SK-N-SH (cell line): ENCODE data around the gene VPS33B. TPM values are rescaled to one million over a fixed set of nuclear protein-coding genes. Genes with fewer than 3 reads are reported as not detected.

Source experiments
- CTCF ChIA-PET: fragments of 300-600, 350-600 bp; formaldehyde crosslinking; extraction: SDS; loops from one replicate; lab custom pipeline; 2021; lab: Yijun Ruan, JAX
- POLR2A ChIA-PET: fragments of 350-600 bp; sonication (Branson Sonifier 250); formaldehyde crosslinking; extraction: SDS; loops from one replicate; lab custom pipeline; 2020; ENCODE audit warnings: antibody characterized with exemption, inconsistent platforms; lab: Yijun Ruan, JAX
- DNase-seq: peaks from one replicate; pipeline ENCODE4 v3.0.0; 2012
- H2AFZ ChIP-seq: fragments of 200-600 bp; sonication (generic); 2 replicates; pipeline ENCODE4 v1.8.1; 2016; ENCODE audit warnings: antibody characterized with exemption, mild to moderate bottlenecking, low read depth
- H3F3A ChIP-seq: fragments of 200-600 bp; sonication (generic); replicated peaks from 2 replicates; pipeline ENCODE3; 2016; ENCODE audit warnings: antibody characterized with exemption, mild to moderate bottlenecking; ENCODE audit not compliant: insufficient read depth
- H3K27ac ChIP-seq, 2 experiments: fragments of 200-500 bp in 1 of 2; fragments of 200-600 bp in 1 of 2; sonication (Bioruptor generic) in 1 of 2; sonication (generic), shearing (Covaris generic) in 1 of 2; 2 replicates each; pipeline versions ENCODE4 v1.5.1 to v1.6.1; 2014 to 2016; ENCODE audit warnings: low read depth in 2 of 2, inconsistent platforms in 1 of 2, low read length in 1 of 2, mild to moderate bottlenecking in 1 of 2, mixed read lengths in 1 of 2
- H3K27me3 ChIP-seq: fragments of 200-600 bp; sonication (generic), shearing (Covaris generic); 2 replicates; pipeline ENCODE4 v1.6.1; 2016; ENCODE audit warnings: mixed run types; ENCODE audit not compliant: insufficient read depth
- H3K36me3 ChIP-seq, 2 experiments: fragments of 200-500 bp in 1 of 2; fragments of 200-600 bp in 1 of 2; sonication (Bioruptor generic) in 1 of 2; sonication (generic) in 1 of 2; replicated peaks in 1 of 2; 2 replicates each; pipeline versions ENCODE3 to v1.5.1; 2014 to 2016; ENCODE audit warnings: low read length in 1 of 2, mild to moderate bottlenecking in 1 of 2; ENCODE audit not compliant: insufficient read depth in 2 of 2, control insufficient read depth in 1 of 2
- H3K4me1 ChIP-seq, 2 experiments: fragments of 200-500 bp in 1 of 2; fragments of 200-600 bp in 1 of 2; sonication (Bioruptor generic) in 1 of 2; sonication (generic), shearing (Covaris generic) in 1 of 2; 2 replicates each; pipeline versions ENCODE4 v1.5.1 to v1.6.1; 2014 to 2016; ENCODE audit warnings: low read depth in 1 of 2, low read length in 1 of 2, mixed run types in 1 of 2; ENCODE audit not compliant: insufficient read depth in 2 of 2, control insufficient read depth in 1 of 2
- H3K4me2 ChIP-seq: fragments of 200-600 bp; sonication (generic), shearing (Covaris generic); 2 replicates; pipeline ENCODE4 v1.6.1; 2017; ENCODE audit warnings: mixed run types
- H3K4me3 ChIP-seq, 2 experiments: fragments of 200-500 bp in 1 of 2; fragments of 200-600 bp in 1 of 2; sonication (Bioruptor generic) in 1 of 2; sonication (generic), shearing (Covaris generic) in 1 of 2; 2 replicates each; pipeline versions ENCODE4 v1.5.1 to v1.8.1; 2014 to 2016; ENCODE audit warnings: low read depth in 2 of 2, inconsistent platforms in 1 of 2, low read length in 1 of 2, mild to moderate bottlenecking in 1 of 2, mixed read lengths in 1 of 2, moderate library complexity in 1 of 2
- H3K79me2 ChIP-seq: fragments of 200-600 bp; sonication (generic); 2 replicates; pipeline ENCODE4 v1.8.1; 2017; ENCODE audit warnings: mild to moderate bottlenecking; ENCODE audit not compliant: insufficient read depth
- H3K9ac ChIP-seq: fragments of 200-600 bp; sonication (generic); 2 replicates; pipeline ENCODE4 v1.6.1; 2017; ENCODE audit warnings: mixed run types
- H3K9me2 ChIP-seq: fragments of 200-600 bp; sonication (generic); 2 replicates; pipeline ENCODE4 v1.6.1; 2017; ENCODE audit warnings: mixed run types
- H3K9me3 ChIP-seq: fragments of 200-600 bp; sonication (generic); 2 replicates; pipeline ENCODE4 v1.6.1; 2017; ENCODE audit warnings: mixed run types, mild to moderate bottlenecking, moderate library complexity
- H4K20me1 ChIP-seq: fragments of 200-600 bp; sonication (generic); 2 replicates; pipeline ENCODE4 v1.6.1; 2017; ENCODE audit warnings: mild to moderate bottlenecking, mixed run types; ENCODE audit not compliant: insufficient read depth
- CHD2 ChIP-seq: fragments of 150-350 bp; IDR thresholded peaks from 2 replicates; pipeline ENCODE4 v1.6.1; 2018; ENCODE audit warnings: low read length; ENCODE audit not compliant: partially characterized antibody
- CTCF ChIP-seq: fragments of 200-600 bp; sonication (generic); IDR thresholded peaks from 2 replicates; pipeline ENCODE4 v1.6.1; 2017; ENCODE audit warnings: antibody characterized with exemption, mild to moderate bottlenecking, moderate library complexity
- ELF1 ChIP-seq: IDR thresholded peaks from 2 replicates; pipeline ENCODE4 v1.4.0; 2012
- EP300 ChIP-seq, 2 experiments: IDR thresholded peaks; 2 replicates each; pipeline versions ENCODE4 v1.4.0 to v1.6.1; 2012; ENCODE audit warnings: borderline replicate concordance in 1 of 2, low read depth in 1 of 2, low read length in 1 of 2
- FOXJ3 ChIP-seq: sonication (generic); formaldehyde crosslinking; IDR thresholded peaks from 2 replicates; pipeline ENCODE4 v1.5.1; 2020; ENCODE audit warnings: mild to moderate bottlenecking, missing genetic modification reagents
- FOXM1 ChIP-seq: IDR thresholded peaks from 2 replicates; pipeline ENCODE4 v1.4.0; 2012; ENCODE audit warnings: low read depth, mild to moderate bottlenecking
- GABPA ChIP-seq: IDR thresholded peaks from 2 replicates; pipeline ENCODE4 v1.4.0; 2012; ENCODE audit warnings: low read depth, mild to moderate bottlenecking
- MEF2A ChIP-seq: IDR thresholded peaks from 2 replicates; pipeline ENCODE4 v1.4.0; 2012; ENCODE audit warnings: low read depth, borderline replicate concordance
- MXI1 ChIP-seq: IDR thresholded peaks from 2 replicates; pipeline ENCODE4 v1.6.1; 2012; ENCODE audit warnings: mild to moderate bottlenecking, low read depth, low read length, improper control_type of control experiment
- NFIC ChIP-seq: IDR thresholded peaks from 2 replicates; pipeline ENCODE4 v1.4.0; 2012; ENCODE audit warnings: borderline replicate concordance
- NRF1 ChIP-seq: IDR thresholded peaks from 2 replicates; pipeline ENCODE4 v1.6.1; 2012; ENCODE audit warnings: low read depth, mild to moderate bottlenecking, low read length
- PBX3 ChIP-seq: IDR thresholded peaks from 2 replicates; pipeline ENCODE4; 2012
- POLR2AphosphoS5 ChIP-seq: IDR thresholded peaks from 2 replicates; pipeline ENCODE4 v1.6.1; 2012; ENCODE audit warnings: low read depth, low read length
- RXRA ChIP-seq: IDR thresholded peaks from 2 replicates; pipeline ENCODE4 v1.4.0; 2012; ENCODE audit warnings: low read depth, mild to moderate bottlenecking, borderline replicate concordance
- SIN3A ChIP-seq: IDR thresholded peaks from 2 replicates; pipeline ENCODE4 v1.6.1; 2012; ENCODE audit warnings: low read depth, mild to moderate bottlenecking, low read length, moderate library complexity, borderline replicate concordance
- TAF1 ChIP-seq: IDR thresholded peaks from 2 replicates; pipeline ENCODE4 v1.6.1; 2012; ENCODE audit warnings: low read depth, mild to moderate bottlenecking, low read length, moderate library complexity, borderline replicate concordance
- TCF12 ChIP-seq: IDR thresholded peaks from 2 replicates; pipeline ENCODE4 v1.4.0; 2012
- USF2 ChIP-seq: fragments of 150-350 bp; IDR thresholded peaks from 2 replicates; pipeline ENCODE4 v1.6.1; 2017; ENCODE audit warnings: antibody characterized with exemption, low read length, low read depth, borderline replicate concordance
- YY1 ChIP-seq: IDR thresholded peaks from 2 replicates; pipeline ENCODE4 v1.4.0; 2012; ENCODE audit warnings: low read depth, mild to moderate bottlenecking
- ZBTB33 ChIP-seq: IDR thresholded peaks from 2 replicates; pipeline ENCODE4 v1.4.0; 2012; ENCODE audit warnings: low read depth, borderline replicate concordance
- WGBS: methylation state at CpG from one replicate; pipeline ENCODE4 v1.1.6; 2017; ENCODE audit warnings: low lambda C conversion rate; 5-methylcytosine and 5-hydroxymethylcytosine counted together
- polyA plus RNA-seq, 3 experiments: library from polyadenylated mRNA; depleted of rRNA; stranded (reverse); fragments of >200 nt; gene quantifications; 2 replicates each; pipeline ENCODE4 v1.2.3, GENCODE V29; 2012

VPS33B gene
- polyA plus RNA-seq, 1 of the 3 experiments (the other 2 are of a cell fraction) = 16.6 TPM

GRCh38 chr15:91007266-91007665 lies 15.1 kb downstream of the VPS33B start (continued):
- no peak for TF ChIP-seq RXRA
- no peak for TF ChIP-seq EP300 (IDR thresholded peaks at IDR 0.05; ENCODE audit: borderline replicate concordance in 1 of 2, low read depth in 1 of 2, low read length in 1 of 2)
- TF ChIP-seq YY1 = no peak
- no peak for TF ChIP-seq NFIC
- TF ChIP-seq GABPA = no peak
- no peak for TF ChIP-seq MEF2A
- TF ChIP-seq USF2 = no peak

- TF ChIP-seq TCF12 = no peak
- no peak for TF ChIP-seq YY1
- no peak for TF ChIP-seq SIN3A
- TF ChIP-seq FOXM1 = no peak
- no peak for TF ChIP-seq CTCF
- no peak for TF ChIP-seq ZBTB33
- TF ChIP-seq PBX3 = no peak
- no peak for TF ChIP-seq ELF1
- no peak for TF ChIP-seq MEF2A
- TF ChIP-seq POLR2AphosphoS5 = no peak
- no peak for TF ChIP-seq TAF1
- no peak for TF ChIP-seq FOXJ3 (CRISPR knock-in tag)
- no peak for TF ChIP-seq MXI1
- no peak for TF ChIP-seq CHD2
- no peak for TF ChIP-seq USF2
- TF ChIP-seq NRF1 = no peak
- H3K36me3 ChIP-seq = peaks cover 26 to 59% of the 10 kb centered on the region in 2 experiments
- H3K27ac ChIP-seq = no peak overlapping the region
- peaks cover 7% of the 10 kb centered on the region for H3F3A ChIP-seq
- 0 out of 4 replicates have a peak, but pooled peaks cover 0 to under 1% of the 10 kb centered on the region in 2 experiments for H3K4me1 ChIP-seq
- no peaks in the 10 kb centered on the region for H3K27me3 ChIP-seq
- no peaks in the 10 kb centered on the region for H3K9me3 ChIP-seq
- H3K79me2 ChIP-seq = peaks cover 18% of the 10 kb centered on the region
- no peaks in the 10 kb centered on the region for H4K20me1 ChIP-seq
- WGBS = 94% methylated on average over 3 of the region's 3 CpGs
- DNase-seq = no peak
- CTCF ChIA-PET = interaction anchor here (1.0 to 2.0 kb wide), 3 partner anchors 44 to 69 kb away, joined by 3 to 7 read pairs (median 4); partner anchors contain the start of gene HDDC3
- no peak overlapping the region for H3K9ac ChIP-seq
- no peak overlapping the region for H2AFZ ChIP-seq
- H3K9me2 ChIP-seq = no peaks in the 10 kb centered on the region
- H3K4me2 ChIP-seq = no peak overlapping the region
- POLR2A ChIA-PET = no interaction called here
- no peak overlapping the region for H3K4me3 ChIP-seq
Observed at GRCh38 chr15:91001209-91001608, 21.2 kb downstream of the VPS33B start.
